Measurements from ENCODE around the gene UBE2D2. TPM values are rescaled to one million over a fixed set of nuclear protein-coding genes. Genes with fewer than 3 reads are reported as not detected.

The UBE2D2 gene
- polyA plus RNA-seq, 1 donor from 2014 or later: 118 TPM

DNA sequence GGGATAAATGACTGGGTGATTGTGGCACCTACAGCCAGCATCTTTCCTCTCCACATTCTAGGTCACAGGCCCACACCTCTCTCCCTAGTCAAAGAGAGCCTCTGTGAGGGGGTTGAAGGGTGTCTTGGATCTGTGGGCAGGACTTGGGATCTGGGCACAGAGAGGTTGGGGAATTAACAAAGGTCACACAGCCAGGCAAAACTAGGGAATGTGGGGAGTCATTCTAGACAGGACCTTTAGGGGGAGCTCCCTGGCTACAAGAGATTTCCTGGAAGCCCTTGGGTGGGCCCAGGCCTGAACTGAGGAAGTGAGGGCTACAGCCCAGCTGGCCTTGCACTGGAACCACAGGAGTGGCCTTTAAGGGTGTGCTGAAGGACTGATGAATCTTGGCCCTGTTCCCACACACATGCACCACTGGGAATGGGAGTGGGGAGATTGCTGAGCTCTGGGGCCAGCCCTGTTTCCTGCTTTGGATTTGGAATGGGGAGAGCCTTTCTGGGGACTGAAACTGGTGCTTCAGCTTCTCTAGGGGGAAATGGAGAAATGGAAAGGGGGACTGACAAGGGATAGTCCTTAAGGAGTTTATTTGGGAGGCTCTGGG lies 74.6 kb downstream of the UBE2D2 start:
- no peaks in the 10 kb centered on the region for H3K9me2 ChIP-seq (ENCODE audit: insufficient read depth, low read length)
- H3K9ac ChIP-seq (ENCODE audit: low read length): no peak overlapping the region
- H3K27me3 ChIP-seq (ENCODE audit: insufficient read depth, low read depth, low read length): no peaks in the 10 kb centered on the region
- no peak overlapping the region for H3K4me2 ChIP-seq (ENCODE audit: low read length)
- H4K20me1 ChIP-seq (ENCODE audit: insufficient read depth): no peaks in the 10 kb centered on the region
- H3K36me3 ChIP-seq (ENCODE audit: insufficient read depth, low read length): no peaks in the 10 kb centered on the region
- no peaks in the 10 kb centered on the region for H3K9me3 ChIP-seq (ENCODE audit: low read length)
- no peaks in the 10 kb centered on the region for H3F3A ChIP-seq (ENCODE audit: insufficient read depth, low read length, poor library complexity, severe bottlenecking)
- H2AFZ ChIP-seq (ENCODE audit: low read depth, low read length): no peak overlapping the region
- no peak overlapping the region for H3K27ac ChIP-seq (ENCODE audit: low read length)
- no peaks in the 10 kb centered on the region for H3K79me2 ChIP-seq (replicated peaks; ENCODE audit: insufficient read depth, low read length)
- TF ChIP-seq EP300 (conservative IDR thresholded peaks at IDR 0.05; ENCODE audit: poor library complexity, severe bottlenecking) (no peak), RAD21 (conservative IDR thresholded peaks at IDR 0.05) (peak; percentile 45), TAF1 (IDR thresholded peaks at IDR 0.05; ENCODE audit: low read depth) (no peak), MXI1 (conservative IDR thresholded peaks at IDR 0.05; ENCODE audit: poor library complexity, severe bottlenecking) (no peak), EZH2 (IDR thresholded peaks at IDR 0.05; ENCODE audit: borderline replicate concordance, insufficient read depth, low read length, poor library complexity, severe bottlenecking) (no peak), SMC3 (conservative IDR thresholded peaks at IDR 0.05; ENCODE audit: poor library complexity) (no peak), POLR2AphosphoS5 (IDR thresholded peaks at IDR 0.05) (no peak)
- TF ChIP-seq, protein P1, sequence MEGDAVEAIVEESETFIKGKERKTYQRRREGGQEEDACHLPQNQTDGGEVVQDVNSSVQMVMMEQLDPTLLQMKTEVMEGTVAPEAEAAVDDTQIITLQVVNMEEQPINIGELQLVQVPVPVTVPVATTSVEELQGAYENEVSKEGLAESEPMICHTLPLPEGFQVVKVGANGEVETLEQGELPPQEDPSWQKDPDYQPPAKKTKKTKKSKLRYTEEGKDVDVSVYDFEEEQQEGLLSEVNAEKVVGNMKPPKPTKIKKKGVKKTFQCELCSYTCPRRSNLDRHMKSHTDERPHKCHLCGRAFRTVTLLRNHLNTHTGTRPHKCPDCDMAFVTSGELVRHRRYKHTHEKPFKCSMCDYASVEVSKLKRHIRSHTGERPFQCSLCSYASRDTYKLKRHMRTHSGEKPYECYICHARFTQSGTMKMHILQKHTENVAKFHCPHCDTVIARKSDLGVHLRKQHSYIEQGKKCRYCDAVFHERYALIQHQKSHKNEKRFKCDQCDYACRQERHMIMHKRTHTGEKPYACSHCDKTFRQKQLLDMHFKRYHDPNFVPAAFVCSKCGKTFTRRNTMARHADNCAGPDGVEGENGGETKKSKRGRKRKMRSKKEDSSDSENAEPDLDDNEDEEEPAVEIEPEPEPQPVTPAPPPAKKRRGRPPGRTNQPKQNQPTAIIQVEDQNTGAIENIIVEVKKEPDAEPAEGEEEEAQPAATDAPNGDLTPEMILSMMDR (IDR thresholded peaks at IDR 0.05; ENCODE audit: poor library complexity, severe bottlenecking): peak; percentile 46
- TF ChIP-seq, protein P2, sequence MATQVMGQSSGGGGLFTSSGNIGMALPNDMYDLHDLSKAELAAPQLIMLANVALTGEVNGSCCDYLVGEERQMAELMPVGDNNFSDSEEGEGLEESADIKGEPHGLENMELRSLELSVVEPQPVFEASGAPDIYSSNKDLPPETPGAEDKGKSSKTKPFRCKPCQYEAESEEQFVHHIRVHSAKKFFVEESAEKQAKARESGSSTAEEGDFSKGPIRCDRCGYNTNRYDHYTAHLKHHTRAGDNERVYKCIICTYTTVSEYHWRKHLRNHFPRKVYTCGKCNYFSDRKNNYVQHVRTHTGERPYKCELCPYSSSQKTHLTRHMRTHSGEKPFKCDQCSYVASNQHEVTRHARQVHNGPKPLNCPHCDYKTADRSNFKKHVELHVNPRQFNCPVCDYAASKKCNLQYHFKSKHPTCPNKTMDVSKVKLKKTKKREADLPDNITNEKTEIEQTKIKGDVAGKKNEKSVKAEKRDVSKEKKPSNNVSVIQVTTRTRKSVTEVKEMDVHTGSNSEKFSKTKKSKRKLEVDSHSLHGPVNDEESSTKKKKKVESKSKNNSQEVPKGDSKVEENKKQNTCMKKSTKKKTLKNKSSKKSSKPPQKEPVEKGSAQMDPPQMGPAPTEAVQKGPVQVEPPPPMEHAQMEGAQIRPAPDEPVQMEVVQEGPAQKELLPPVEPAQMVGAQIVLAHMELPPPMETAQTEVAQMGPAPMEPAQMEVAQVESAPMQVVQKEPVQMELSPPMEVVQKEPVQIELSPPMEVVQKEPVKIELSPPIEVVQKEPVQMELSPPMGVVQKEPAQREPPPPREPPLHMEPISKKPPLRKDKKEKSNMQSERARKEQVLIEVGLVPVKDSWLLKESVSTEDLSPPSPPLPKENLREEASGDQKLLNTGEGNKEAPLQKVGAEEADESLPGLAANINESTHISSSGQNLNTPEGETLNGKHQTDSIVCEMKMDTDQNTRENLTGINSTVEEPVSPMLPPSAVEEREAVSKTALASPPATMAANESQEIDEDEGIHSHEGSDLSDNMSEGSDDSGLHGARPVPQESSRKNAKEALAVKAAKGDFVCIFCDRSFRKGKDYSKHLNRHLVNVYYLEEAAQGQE (IDR thresholded peaks at IDR 0.05; ENCODE audit: borderline replicate concordance): no peak
- H3K4me3 ChIP-seq (ENCODE audit: low read length): no peak overlapping the region

DNA sequence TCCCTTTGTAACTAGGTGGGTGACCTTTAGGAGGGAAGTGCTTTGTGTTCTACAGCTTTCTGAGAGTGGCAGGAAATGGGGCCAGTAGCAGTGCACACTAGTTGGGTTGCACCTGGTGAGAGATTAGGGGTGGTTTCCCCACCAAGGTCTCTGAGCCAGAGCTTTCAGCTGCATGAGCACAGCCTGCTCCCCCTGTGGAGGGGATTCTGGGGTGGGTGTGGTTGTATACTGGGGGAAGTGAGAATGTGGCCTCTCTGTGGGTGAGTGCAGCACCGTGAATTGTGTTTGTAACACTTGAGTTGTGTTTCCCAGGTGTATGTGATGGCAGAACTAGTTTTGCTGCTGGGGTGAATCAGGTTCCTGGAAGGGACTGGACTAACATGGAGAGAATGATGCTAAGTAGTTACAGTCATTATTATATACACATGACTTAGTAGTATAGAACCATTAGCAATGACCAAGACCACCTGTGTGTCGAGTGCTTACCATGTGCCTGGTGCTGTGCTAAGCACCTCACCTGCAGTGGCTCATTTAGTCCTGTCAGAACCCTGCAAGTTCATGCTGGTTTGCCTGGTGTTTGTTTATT lies 75.2 kb downstream of the UBE2D2 start:
- no peak overlapping the region for H3K4me2 ChIP-seq (ENCODE audit: low read length)
- no peaks in the 10 kb centered on the region for H3F3A ChIP-seq (ENCODE audit: insufficient read depth, low read length, poor library complexity, severe bottlenecking)
- H3K27me3 ChIP-seq (ENCODE audit: insufficient read depth, low read depth, low read length): no peaks in the 10 kb centered on the region
- no peaks in the 10 kb centered on the region for H4K20me1 ChIP-seq (ENCODE audit: insufficient read depth)
- H3K9me3 ChIP-seq (ENCODE audit: low read length): no peaks in the 10 kb centered on the region
- no peaks in the 10 kb centered on the region for H3K9me2 ChIP-seq (ENCODE audit: insufficient read depth, low read length)
- H3K9ac ChIP-seq (ENCODE audit: low read length): no peak overlapping the region
- no peaks in the 10 kb centered on the region for H3K79me2 ChIP-seq (replicated peaks; ENCODE audit: insufficient read depth, low read length)
- H2AFZ ChIP-seq (ENCODE audit: low read depth, low read length): no peak overlapping the region
- TF ChIP-seq POLR2AphosphoS5 (IDR thresholded peaks at IDR 0.05): no peak
- no peak for TF ChIP-seq EZH2 (IDR thresholded peaks at IDR 0.05; ENCODE audit: borderline replicate concordance, insufficient read depth, low read length, poor library complexity, severe bottlenecking)
- no peak for TF ChIP-seq SMC3 (conservative IDR thresholded peaks at IDR 0.05; ENCODE audit: poor library complexity)
- no peak for TF ChIP-seq EP300 (conservative IDR thresholded peaks at IDR 0.05; ENCODE audit: poor library complexity, severe bottlenecking)
- TF ChIP-seq RAD21 (conservative IDR thresholded peaks at IDR 0.05): no peak
- no peak for TF ChIP-seq MXI1 (conservative IDR thresholded peaks at IDR 0.05; ENCODE audit: poor library complexity, severe bottlenecking)
- TF ChIP-seq, protein P1 (IDR thresholded peaks at IDR 0.05; ENCODE audit: poor library complexity, severe bottlenecking): no peak
- TF ChIP-seq, protein P2 (IDR thresholded peaks at IDR 0.05; ENCODE audit: borderline replicate concordance): no peak
- TF ChIP-seq TAF1 (IDR thresholded peaks at IDR 0.05; ENCODE audit: low read depth): no peak
- peak overlapping the region; percentile 54 for H3K4me3 ChIP-seq (ENCODE audit: low read length)
- no peak overlapping the region for H3K27ac ChIP-seq (ENCODE audit: low read length)
- H3K36me3 ChIP-seq (ENCODE audit: insufficient read depth, low read length): no peaks in the 10 kb centered on the region
